SK-N-SH (cell line): ENCODE results near the gene GPX5. TPM values are rescaled to one million over a fixed set of nuclear protein-coding genes. Genes with fewer than 3 reads are reported as not detected.
A peak's percentile ranks its signal among the peaks of the same experiment; 100 is the strongest.

Experiments used
- CTCF ChIA-PET: fragments of 300-600, 350-600 bp; formaldehyde crosslinking; extraction: SDS; loops from one replicate; lab custom pipeline; 2021; lab: Yijun Ruan, JAX
- POLR2A ChIA-PET: fragments of 350-600 bp; sonication (Branson Sonifier 250); formaldehyde crosslinking; extraction: SDS; loops from one replicate; lab custom pipeline; 2020; ENCODE audit warnings: antibody characterized with exemption, inconsistent platforms; lab: Yijun Ruan, JAX
- DNase-seq: peaks from one replicate; pipeline ENCODE4 v3.0.0; 2012
- H2AFZ ChIP-seq: fragments of 200-600 bp; sonication (generic); 2 replicates; pipeline ENCODE4 v1.8.1; 2016; ENCODE audit warnings: antibody characterized with exemption, mild to moderate bottlenecking, low read depth
- H3F3A ChIP-seq: fragments of 200-600 bp; sonication (generic); replicated peaks from 2 replicates; pipeline ENCODE3; 2016; ENCODE audit warnings: antibody characterized with exemption, mild to moderate bottlenecking; ENCODE audit not compliant: insufficient read depth
- H3K27ac ChIP-seq, 2 experiments: fragments of 200-500 bp in 1 of 2; fragments of 200-600 bp in 1 of 2; sonication (Bioruptor generic) in 1 of 2; sonication (generic), shearing (Covaris generic) in 1 of 2; 2 replicates each; pipeline versions ENCODE4 v1.5.1 to v1.6.1; 2014 to 2016; ENCODE audit warnings: low read depth in 2 of 2, inconsistent platforms in 1 of 2, low read length in 1 of 2, mild to moderate bottlenecking in 1 of 2, mixed read lengths in 1 of 2
- H3K27me3 ChIP-seq: fragments of 200-600 bp; sonication (generic), shearing (Covaris generic); 2 replicates; pipeline ENCODE4 v1.6.1; 2016; ENCODE audit warnings: mixed run types; ENCODE audit not compliant: insufficient read depth
- H3K36me3 ChIP-seq, 2 experiments: fragments of 200-500 bp in 1 of 2; fragments of 200-600 bp in 1 of 2; sonication (Bioruptor generic) in 1 of 2; sonication (generic) in 1 of 2; replicated peaks in 1 of 2; 2 replicates each; pipeline versions ENCODE3 to v1.5.1; 2014 to 2016; ENCODE audit warnings: low read length in 1 of 2, mild to moderate bottlenecking in 1 of 2; ENCODE audit not compliant: insufficient read depth in 2 of 2, control insufficient read depth in 1 of 2
- H3K4me1 ChIP-seq, 2 experiments: fragments of 200-500 bp in 1 of 2; fragments of 200-600 bp in 1 of 2; sonication (Bioruptor generic) in 1 of 2; sonication (generic), shearing (Covaris generic) in 1 of 2; 2 replicates each; pipeline versions ENCODE4 v1.5.1 to v1.6.1; 2014 to 2016; ENCODE audit warnings: low read depth in 1 of 2, low read length in 1 of 2, mixed run types in 1 of 2; ENCODE audit not compliant: insufficient read depth in 2 of 2, control insufficient read depth in 1 of 2
- H3K4me2 ChIP-seq: fragments of 200-600 bp; sonication (generic), shearing (Covaris generic); 2 replicates; pipeline ENCODE4 v1.6.1; 2017; ENCODE audit warnings: mixed run types
- H3K4me3 ChIP-seq, 2 experiments: fragments of 200-500 bp in 1 of 2; fragments of 200-600 bp in 1 of 2; sonication (Bioruptor generic) in 1 of 2; sonication (generic), shearing (Covaris generic) in 1 of 2; 2 replicates each; pipeline versions ENCODE4 v1.5.1 to v1.8.1; 2014 to 2016; ENCODE audit warnings: low read depth in 2 of 2, inconsistent platforms in 1 of 2, low read length in 1 of 2, mild to moderate bottlenecking in 1 of 2, mixed read lengths in 1 of 2, moderate library complexity in 1 of 2
- H3K79me2 ChIP-seq: fragments of 200-600 bp; sonication (generic); 2 replicates; pipeline ENCODE4 v1.8.1; 2017; ENCODE audit warnings: mild to moderate bottlenecking; ENCODE audit not compliant: insufficient read depth
- H3K9ac ChIP-seq: fragments of 200-600 bp; sonication (generic); 2 replicates; pipeline ENCODE4 v1.6.1; 2017; ENCODE audit warnings: mixed run types
- H3K9me2 ChIP-seq: fragments of 200-600 bp; sonication (generic); 2 replicates; pipeline ENCODE4 v1.6.1; 2017; ENCODE audit warnings: mixed run types
- H3K9me3 ChIP-seq: fragments of 200-600 bp; sonication (generic); 2 replicates; pipeline ENCODE4 v1.6.1; 2017; ENCODE audit warnings: mixed run types, mild to moderate bottlenecking, moderate library complexity
- H4K20me1 ChIP-seq: fragments of 200-600 bp; sonication (generic); 2 replicates; pipeline ENCODE4 v1.6.1; 2017; ENCODE audit warnings: mild to moderate bottlenecking, mixed run types; ENCODE audit not compliant: insufficient read depth
- CHD2 ChIP-seq: fragments of 150-350 bp; IDR thresholded peaks from 2 replicates; pipeline ENCODE4 v1.6.1; 2018; ENCODE audit warnings: low read length; ENCODE audit not compliant: partially characterized antibody
- ELF1 ChIP-seq: IDR thresholded peaks from 2 replicates; pipeline ENCODE4 v1.4.0; 2012
- EP300 ChIP-seq, 2 experiments: IDR thresholded peaks; 2 replicates each; pipeline versions ENCODE4 v1.4.0 to v1.6.1; 2012; ENCODE audit warnings: borderline replicate concordance in 1 of 2, low read depth in 1 of 2, low read length in 1 of 2
- IRF3 ChIP-seq: fragments of 150-350 bp; IDR thresholded peaks from 2 replicates; pipeline ENCODE4 v1.6.1; 2016; ENCODE audit warnings: mild to moderate bottlenecking, low read depth, low read length
- JUND ChIP-seq: IDR thresholded peaks from 2 replicates; pipeline ENCODE4 v1.4.0; 2012
- MEF2A ChIP-seq: IDR thresholded peaks from 2 replicates; pipeline ENCODE4 v1.4.0; 2012; ENCODE audit warnings: low read depth, borderline replicate concordance
- NFIC ChIP-seq: IDR thresholded peaks from 2 replicates; pipeline ENCODE4 v1.4.0; 2012; ENCODE audit warnings: borderline replicate concordance
- PBX3 ChIP-seq: IDR thresholded peaks from 2 replicates; pipeline ENCODE4; 2012
- RAD21 ChIP-seq: IDR thresholded peaks from 2 replicates; pipeline ENCODE4 v1.6.1; 2012; ENCODE audit warnings: mild to moderate bottlenecking, low read length
- RFX5 ChIP-seq: IDR thresholded peaks from 2 replicates; pipeline ENCODE4 v1.6.1; 2012; ENCODE audit warnings: mild to moderate bottlenecking, improper control_type of control experiment, low read length
- RXRA ChIP-seq: IDR thresholded peaks from 2 replicates; pipeline ENCODE4 v1.4.0; 2012; ENCODE audit warnings: low read depth, mild to moderate bottlenecking, borderline replicate concordance
- SMC3 ChIP-seq: IDR thresholded peaks from 2 replicates; pipeline ENCODE4 v1.6.1; 2012; ENCODE audit warnings: low read depth, low read length, improper control_type of control experiment
- TEAD4 ChIP-seq: IDR thresholded peaks from 2 replicates; pipeline ENCODE4 v1.4.0; 2012; ENCODE audit warnings: mild to moderate bottlenecking, borderline replicate concordance; ENCODE audit not compliant: insufficient read depth
- USF1 ChIP-seq: IDR thresholded peaks from 2 replicates; pipeline ENCODE4 v1.4.0; 2012; ENCODE audit warnings: low read depth, borderline replicate concordance
- WGBS: methylation state at CpG from one replicate; pipeline ENCODE4 v1.1.6; 2017; ENCODE audit warnings: low lambda C conversion rate; 5-methylcytosine and 5-hydroxymethylcytosine counted together
- polyA plus RNA-seq, 3 experiments: library from polyadenylated mRNA; depleted of rRNA; stranded (reverse); fragments of >200 nt; gene quantifications; 2 replicates each; pipeline ENCODE4 v1.2.3, GENCODE V29; 2012

Gene GPX5
- polyA plus RNA-seq, 1 of the 3 experiments (the other 2 are of a cell fraction), result not detected

GRCh38 chr6:28530777-28531176 is 5.1 kb downstream of the GPX5 start:
- no peaks in the 10 kb centered on the region for H3K9me3 ChIP-seq
- no peak overlapping the region for H3K27ac ChIP-seq
- no peaks in the 10 kb centered on the region for H3K36me3 ChIP-seq
- H2AFZ ChIP-seq, result no peak overlapping the region
- CTCF ChIA-PET, result interaction anchor here (1.2 to 1.5 kb wide), 3 partner anchors 12 to 154 kb away, joined by 4 to 9 read pairs (median 4); no protein-coding TSS in a partner anchor
- H3K4me1 ChIP-seq, result no peaks in the 10 kb centered on the region
- H3K9ac ChIP-seq, result no peak overlapping the region
- H3K4me2 ChIP-seq, result no peak overlapping the region
- WGBS, result 9% methylated on average over 1 of the region's 1 CpG
- no peaks in the 10 kb centered on the region for H3F3A ChIP-seq
- POLR2A ChIA-PET, result no interaction called here
- DNase-seq, result no peak
- no peaks in the 10 kb centered on the region for H3K79me2 ChIP-seq
- no peaks in the 10 kb centered on the region for H3K9me2 ChIP-seq
- peaks cover 7% of the 10 kb centered on the region; the same call in 1 of the 2 replicates for H3K27me3 ChIP-seq
- TF ChIP-seq NFIC (no peak), TEAD4 (no peak), EP300 (IDR thresholded peaks at IDR 0.05; ENCODE audit: borderline replicate concordance in 1 of 2, low read depth in 1 of 2, low read length in 1 of 2) (no peak), IRF3 (no peak), JUND (no peak), ELF1 (no peak), USF1 (no peak), CHD2 (no peak), RFX5 (no peak), RXRA (no peak), MEF2A (no peak), PBX3 (no peak)
- H3K4me3 ChIP-seq, result no peak overlapping the region
- no peaks in the 10 kb centered on the region for H4K20me1 ChIP-seq

GRCh38 chr6:28531479-28532128 is 5.9 kb downstream of the GPX5 start:
- Histone ChIP-seq H3K36me3 (no peaks in the 10 kb centered on the region), H3F3A (no peaks in the 10 kb centered on the region), H3K9me2 (no peaks in the 10 kb centered on the region), H4K20me1 (no peaks in the 10 kb centered on the region), H3K4me2 (no peak overlapping the region), H3K4me3 (no peak overlapping the region), H3K9ac (no peak overlapping the region), H3K79me2 (no peaks in the 10 kb centered on the region), H3K27ac (no peak overlapping the region), H3K9me3 (no peaks in the 10 kb centered on the region), H3K4me1 (no peaks in the 10 kb centered on the region), H2AFZ (no peak overlapping the region), H3K27me3 (peaks cover under 1% of the 10 kb centered on the region; the same call in 1 of the 2 replicates)
- ChIA-PET POLR2A (no interaction called here), CTCF (interaction anchor here (1.2 to 1.5 kb wide), 3 partner anchors 11 to 153 kb away, joined by 4 to 9 read pairs (median 4); no protein-coding TSS in a partner anchor)
- TF ChIP-seq SMC3, result no peak
- no peak for TF ChIP-seq NFIC
- peak; percentile 22; the same call in 1 of the 2 replicates for TF ChIP-seq RAD21
- WGBS, result 28% methylated on average over 4 of the region's 7 CpGs
- DNase-seq, result no peak
